Fibroblast of lung (primary cell): ENCODE results near the gene LYPLAL1. TPM values are rescaled to one million over a fixed set of nuclear protein-coding genes. Genes with fewer than 3 reads are reported as not detected.

Experiments used
- DNase-seq, 2 donors: peaks; one replicate each; pipeline versions ENCODE4 v3.0.0 to v3.0.0-alpha.2; 2010; ENCODE audit warnings: low read depth in 2 of 2
- H2AFZ ChIP-seq: 2 replicates; pipeline ENCODE4 v1.5.1; 2012; ENCODE audit warnings: low read length, control low read depth, inconsistent platforms
- H3K27ac ChIP-seq: 2 replicates; pipeline ENCODE4 v1.5.1; 2011; ENCODE audit warnings: low read length, control low read depth; ENCODE audit not compliant: insufficient read depth
- H3K27me3 ChIP-seq: 2 replicates; pipeline ENCODE4 v1.5.1; 2011; ENCODE audit warnings: mild to moderate bottlenecking, low read length; ENCODE audit not compliant: control insufficient read depth, insufficient read depth
- H3K36me3 ChIP-seq: 2 replicates; pipeline ENCODE4 v1.5.1; 2011; ENCODE audit warnings: low read length; ENCODE audit not compliant: control insufficient read depth, insufficient read depth
- H3K4me1 ChIP-seq: 2 replicates; pipeline ENCODE4 v1.5.1; 2011; ENCODE audit warnings: low read length; ENCODE audit not compliant: control insufficient read depth, insufficient read depth; ENCODE audit errors: extremely low read depth
- H3K4me2 ChIP-seq: 2 replicates; pipeline ENCODE4 v1.5.1; 2011; ENCODE audit warnings: low read length, control low read depth; ENCODE audit not compliant: insufficient read depth; ENCODE audit errors: extremely low read depth
- H3K4me3 ChIP-seq, 4 experiments: fragments of 200-600 bp in 1 of 4; sonication (generic) in 1 of 4; replicated peaks in 1 of 4; 2 replicates each; pipeline ENCODE4 v1.5.1; 2011 to 2016; ENCODE audit warnings: low read length in 4 of 4, low read depth in 3 of 4, mild to moderate bottlenecking in 3 of 4, control low read depth in 2 of 4, inconsistent platforms in 1 of 4, mixed read lengths in 1 of 4; ENCODE audit not compliant: insufficient read depth in 1 of 4; ENCODE audit errors: control extremely low read depth in 1 of 4
- H3K79me2 ChIP-seq: 2 replicates; pipeline ENCODE4 v1.5.1; 2012; ENCODE audit warnings: mild to moderate bottlenecking, low read length, inconsistent platforms; ENCODE audit not compliant: control insufficient read depth, insufficient read depth
- H3K9ac ChIP-seq: 2 replicates; pipeline ENCODE4 v1.5.1; 2011; ENCODE audit warnings: mild to moderate bottlenecking, low read length, control low read depth; ENCODE audit not compliant: insufficient read depth
- H3K9me3 ChIP-seq: 2 replicates; pipeline ENCODE4 v1.5.1; 2012; ENCODE audit warnings: low read depth, low read length; ENCODE audit not compliant: control insufficient read depth, insufficient read depth
- H4K20me1 ChIP-seq: 2 replicates; pipeline ENCODE4 v1.5.1; 2011; ENCODE audit warnings: low read length; ENCODE audit not compliant: control insufficient read depth, insufficient read depth; ENCODE audit errors: extremely low read depth
- EZH2 ChIP-seq: IDR thresholded peaks from 2 replicates; pipeline ENCODE4 v1.5.1; 2012; ENCODE audit warnings: low read length, control low read depth, mild to moderate bottlenecking; ENCODE audit errors: missing control alignments
- polyA plus RNA-seq, 2 donors: library from polyadenylated mRNA; depleted of rRNA in 1 of 2; stranded (reverse) in 1 of 2; unstranded in 1 of 2; fragments of >200 nt; gene quantifications; 2 replicates each; pipeline ENCODE4 v1.2.1, GENCODE V29; 2011 to 2012; ENCODE audit warnings: missing spikeins in 1 of 2
- total RNA-seq: library from RNA; depleted of rRNA; stranded (reverse); fragments of >200 nt; gene quantifications from 2 replicates; pipeline ENCODE4 v1.2.1, GENCODE V29; 2014
- TF ChIP-seq, protein P1 (sequence below), 2 donors: IDR thresholded peaks in 1 of 2; conservative IDR thresholded peaks in 1 of 2; 1 replicate in 1 of 2; 2 replicates in 1 of 2; pipeline ENCODE4 v1.5.1; 2011 to 2012; ENCODE audit warnings: low read length in 2 of 2, control low read depth in 1 of 2, inconsistent platforms in 1 of 2, low read depth in 1 of 2, mild to moderate bottlenecking in 1 of 2

LYPLAL1 gene
- total and polyA plus RNA-seq, 2 donors (not counting 1 experiment from before 2014, with no cell fraction given), result 29.9 to 51.5 TPM

GRCh38 chr1:219177940-219178339, 4.3 kb downstream of the LYPLAL1 start:
- Histone ChIP-seq H3K27ac (no peak overlapping the region), H3K4me1 (no peaks in the 10 kb centered on the region), H2AFZ (no peak overlapping the region), H3K4me3 (no peak overlapping the region), H4K20me1 (no peaks in the 10 kb centered on the region), H3K79me2 (peaks cover 12% of the 10 kb centered on the region), H3K36me3 (peaks cover 2% of the 10 kb centered on the region), H3K9me3 (no peaks in the 10 kb centered on the region), H3K9ac (no peak overlapping the region), H3K27me3 (no peaks in the 10 kb centered on the region), H3K4me2 (no peak overlapping the region)
- DNase-seq, result no peak
- TF ChIP-seq EZH2, result no peak
- TF ChIP-seq, protein P1, sequence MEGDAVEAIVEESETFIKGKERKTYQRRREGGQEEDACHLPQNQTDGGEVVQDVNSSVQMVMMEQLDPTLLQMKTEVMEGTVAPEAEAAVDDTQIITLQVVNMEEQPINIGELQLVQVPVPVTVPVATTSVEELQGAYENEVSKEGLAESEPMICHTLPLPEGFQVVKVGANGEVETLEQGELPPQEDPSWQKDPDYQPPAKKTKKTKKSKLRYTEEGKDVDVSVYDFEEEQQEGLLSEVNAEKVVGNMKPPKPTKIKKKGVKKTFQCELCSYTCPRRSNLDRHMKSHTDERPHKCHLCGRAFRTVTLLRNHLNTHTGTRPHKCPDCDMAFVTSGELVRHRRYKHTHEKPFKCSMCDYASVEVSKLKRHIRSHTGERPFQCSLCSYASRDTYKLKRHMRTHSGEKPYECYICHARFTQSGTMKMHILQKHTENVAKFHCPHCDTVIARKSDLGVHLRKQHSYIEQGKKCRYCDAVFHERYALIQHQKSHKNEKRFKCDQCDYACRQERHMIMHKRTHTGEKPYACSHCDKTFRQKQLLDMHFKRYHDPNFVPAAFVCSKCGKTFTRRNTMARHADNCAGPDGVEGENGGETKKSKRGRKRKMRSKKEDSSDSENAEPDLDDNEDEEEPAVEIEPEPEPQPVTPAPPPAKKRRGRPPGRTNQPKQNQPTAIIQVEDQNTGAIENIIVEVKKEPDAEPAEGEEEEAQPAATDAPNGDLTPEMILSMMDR (conservative IDR thresholded peaks at IDR 0.05 in 1 of 2, IDR thresholded peaks at IDR 0.05 in 1 of 2; ENCODE audit: low read depth in 1 of 2, low read length in 2 of 2), result no peak

GRCh38 chr1:219179293-219179692, 5.6 kb downstream of the LYPLAL1 start:
- peak; percentile 6 to 36 for DNase-seq
- Histone ChIP-seq H3K79me2 (peaks cover 11% of the 10 kb centered on the region), H3K4me2 (no peak overlapping the region), H3K9ac (no peak overlapping the region), H3K36me3 (peaks cover 2% of the 10 kb centered on the region), H2AFZ (no peak overlapping the region), H3K4me3 (no peak overlapping the region), H3K27me3 (no peaks in the 10 kb centered on the region), H3K27ac (no peak overlapping the region), H3K9me3 (no peaks in the 10 kb centered on the region), H3K4me1 (no peaks in the 10 kb centered on the region), H4K20me1 (no peaks in the 10 kb centered on the region)
- TF ChIP-seq, protein P1 (conservative IDR thresholded peaks at IDR 0.05 in 1 of 2, IDR thresholded peaks at IDR 0.05 in 1 of 2; ENCODE audit: low read depth in 1 of 2, low read length in 2 of 2), result no peak
- TF ChIP-seq EZH2, result no peak

GRCh38 chr1:219184337-219184736, 10.7 kb downstream of the LYPLAL1 start:
- TF ChIP-seq EZH2, result no peak
- Histone ChIP-seq H2AFZ (no peak overlapping the region), H3K27me3 (no peaks in the 10 kb centered on the region), H3K27ac (no peak overlapping the region), H3K4me2 (no peak overlapping the region), H3K9me3 (no peaks in the 10 kb centered on the region), H3K36me3 (peaks cover 2% of the 10 kb centered on the region), H3K4me1 (peaks cover 6% of the 10 kb centered on the region), H4K20me1 (no peaks in the 10 kb centered on the region), H3K79me2 (no peaks in the 10 kb centered on the region), H3K9ac (no peak overlapping the region), H3K4me3 (no peak overlapping the region)
- no peak for DNase-seq
